HG02678 (cell line): ENCODE data around the gene MCEMP1.

ENCODE experiments used
- ATAC-seq: cut with Tn5 transposase; IDR thresholded peaks from one replicate; pipeline ENCODE4 v1.9.1; 2021; ENCODE audit warnings: mild to moderate bottlenecking, moderate library complexity; ENCODE audit not compliant: unreplicated experiment

The MCEMP1 gene

GRCh38 chr19:7692417-7693088 is 15.7 kb downstream of the MCEMP1 start:
- no peak for ATAC-seq

- no peak for ATAC-seq
These were observed 17.6 kb downstream of the MCEMP1 start for GRCh38 chr19:7694499-7694898.

- no peak for ATAC-seq
These were observed 20.9 kb downstream of the MCEMP1 start for GRCh38 chr19:7697721-7698287.

- no peak for ATAC-seq
These were observed 21.7 kb downstream of the MCEMP1 start for GRCh38 chr19:7698583-7698982.

DNA sequence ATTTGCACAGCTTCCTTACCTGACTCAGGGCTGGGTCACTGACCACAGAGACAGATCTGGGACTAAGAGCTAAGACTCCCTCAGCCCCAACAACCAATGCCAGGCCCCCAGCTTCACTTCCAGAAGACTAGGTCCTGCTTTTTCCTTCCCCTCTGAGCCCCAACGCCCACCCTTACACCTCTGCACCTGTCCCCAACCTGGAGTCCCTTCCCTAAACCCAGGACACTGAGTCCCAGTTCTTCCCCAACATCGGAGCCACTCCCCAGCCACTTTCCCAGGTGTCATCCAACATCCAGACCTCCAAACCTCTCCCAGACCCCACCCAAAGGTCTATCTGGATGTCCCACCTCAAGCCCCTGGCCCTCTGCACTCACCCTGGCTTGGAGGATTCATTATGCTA is 22.1 kb downstream of the MCEMP1 start:
- no peak for ATAC-seq

DNA sequence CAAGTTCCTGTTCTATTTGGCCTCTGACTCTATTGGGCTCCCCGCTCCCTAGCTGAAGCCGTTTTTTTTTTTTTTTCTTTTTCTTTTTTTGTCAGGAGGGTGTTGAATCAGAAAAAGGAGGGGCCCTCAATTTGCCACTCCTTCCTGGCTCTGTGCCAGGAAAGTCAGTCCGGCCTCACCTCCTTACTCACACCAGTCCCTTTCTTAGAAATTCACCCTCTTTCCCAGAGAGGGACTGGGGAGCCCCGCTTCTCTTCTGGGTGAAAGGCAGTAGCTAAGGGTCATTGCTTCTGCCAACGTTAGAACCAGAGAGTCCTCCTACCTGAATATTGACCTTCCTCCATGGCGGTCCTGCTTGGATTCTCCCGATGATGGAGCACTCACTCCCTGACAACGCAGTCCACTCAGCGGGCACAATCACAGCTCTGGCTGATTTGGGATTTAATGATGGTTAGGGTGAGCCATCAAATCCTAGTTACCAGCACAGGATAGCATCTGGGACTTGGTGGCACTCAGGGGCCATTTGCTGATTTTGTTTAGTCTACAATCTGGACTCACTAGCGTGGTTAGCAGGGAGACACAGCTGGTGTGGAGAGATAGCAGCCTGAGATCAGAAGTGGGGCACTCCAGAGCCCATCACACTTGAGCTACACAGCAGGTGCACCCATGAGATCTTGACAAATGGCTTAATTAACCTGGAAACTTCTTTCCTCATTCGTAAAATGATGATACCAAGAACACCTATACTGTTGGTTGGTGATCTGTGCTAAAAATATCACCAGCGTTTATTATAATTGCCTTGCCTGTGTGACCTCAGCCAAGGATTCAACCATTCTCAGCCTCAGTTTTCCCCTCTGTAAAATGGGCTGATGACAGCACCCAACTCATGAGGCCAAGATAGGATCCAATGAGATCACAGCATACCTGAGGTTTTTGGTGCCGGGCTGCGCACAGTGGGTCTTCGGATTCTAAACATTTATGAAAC is 22.8 kb downstream of the MCEMP1 start:
- no peak for ATAC-seq

DNA sequence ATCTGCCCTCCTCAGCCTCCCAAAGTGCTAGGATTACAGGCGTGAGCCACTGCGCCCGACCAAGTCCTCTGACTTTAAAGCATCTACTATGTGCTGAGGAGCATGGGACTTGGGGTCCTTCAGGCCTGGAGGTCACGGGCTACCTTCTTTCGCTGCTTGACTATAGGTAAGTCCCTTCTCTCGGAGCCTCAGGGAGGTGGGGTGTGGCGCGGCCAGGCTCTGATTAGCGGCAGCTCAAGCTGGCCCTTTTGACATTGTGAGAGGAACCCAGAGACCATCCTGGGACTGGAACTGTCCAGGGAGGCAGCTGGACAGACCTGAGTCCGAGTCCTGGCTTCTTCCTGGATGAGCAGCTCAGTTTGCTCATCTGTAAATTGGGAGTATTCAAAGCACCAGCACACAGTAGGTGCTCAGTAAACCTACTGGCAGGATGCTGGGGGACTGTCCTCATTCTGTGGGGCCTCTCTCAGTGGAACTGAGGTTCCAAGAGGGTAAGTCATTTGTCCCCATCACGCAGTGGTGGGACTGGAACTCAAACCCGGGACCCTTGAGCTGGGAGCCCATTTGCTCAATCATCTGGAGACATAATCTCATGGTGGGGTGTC is 24.3 kb downstream of the MCEMP1 start:
- no peak for ATAC-seq

- peak; percentile 55 for ATAC-seq
These were observed 25.0 kb downstream of the MCEMP1 start, which contains the start of gene FCER2 for GRCh38 chr19:7701654-7702457. FCER2 (minus strand) TSS chr19:7702131; CDS start chr19:7699760, 2,371 bp downstream.

GRCh38 chr19:7703332-7703731 is 26.4 kb downstream of the MCEMP1 start:
- ATAC-seq, result no peak

GRCh38 chr19:7704280-7705060 is 27.6 kb downstream of the MCEMP1 start:
- ATAC-seq, result no peak

DNA sequence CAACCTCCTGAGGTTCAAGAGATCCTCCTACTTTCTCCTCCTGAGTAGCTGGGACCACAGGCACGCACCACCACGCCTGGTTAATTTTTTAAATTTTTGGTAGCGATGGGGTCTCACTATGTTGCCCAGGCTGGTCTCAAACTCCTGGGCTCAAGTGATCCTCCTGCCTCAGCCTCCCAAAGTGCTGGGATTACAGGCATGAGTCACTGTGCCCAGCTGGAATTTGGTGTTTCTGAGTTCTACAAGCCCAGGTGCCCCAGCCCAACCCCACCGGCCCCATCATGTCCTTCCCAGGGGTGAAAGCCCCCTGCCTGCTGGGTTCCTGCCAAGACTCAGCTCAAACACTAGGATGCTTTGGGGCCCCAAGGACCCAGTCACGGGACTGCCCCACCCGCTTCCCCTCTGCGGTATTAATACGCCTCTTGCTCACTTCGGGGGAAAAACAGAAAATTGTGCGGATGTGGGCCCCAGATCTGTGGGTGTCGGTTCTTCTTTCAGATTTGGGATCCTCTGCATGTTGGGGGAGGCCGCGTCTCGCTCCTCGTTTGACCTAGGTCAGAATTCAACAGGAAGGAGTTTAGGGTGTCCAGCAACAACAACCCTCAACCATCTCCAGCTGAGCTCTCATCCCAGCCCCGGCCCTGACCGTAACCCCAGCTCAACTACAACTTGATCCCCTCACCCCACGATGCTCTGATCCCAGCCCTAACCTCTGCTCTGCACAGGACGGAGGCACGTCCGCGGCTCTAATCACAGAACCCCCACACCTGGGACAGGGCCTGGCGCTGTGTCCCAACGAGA is 28.7 kb downstream of the MCEMP1 start:
- no peak for ATAC-seq

DNA sequence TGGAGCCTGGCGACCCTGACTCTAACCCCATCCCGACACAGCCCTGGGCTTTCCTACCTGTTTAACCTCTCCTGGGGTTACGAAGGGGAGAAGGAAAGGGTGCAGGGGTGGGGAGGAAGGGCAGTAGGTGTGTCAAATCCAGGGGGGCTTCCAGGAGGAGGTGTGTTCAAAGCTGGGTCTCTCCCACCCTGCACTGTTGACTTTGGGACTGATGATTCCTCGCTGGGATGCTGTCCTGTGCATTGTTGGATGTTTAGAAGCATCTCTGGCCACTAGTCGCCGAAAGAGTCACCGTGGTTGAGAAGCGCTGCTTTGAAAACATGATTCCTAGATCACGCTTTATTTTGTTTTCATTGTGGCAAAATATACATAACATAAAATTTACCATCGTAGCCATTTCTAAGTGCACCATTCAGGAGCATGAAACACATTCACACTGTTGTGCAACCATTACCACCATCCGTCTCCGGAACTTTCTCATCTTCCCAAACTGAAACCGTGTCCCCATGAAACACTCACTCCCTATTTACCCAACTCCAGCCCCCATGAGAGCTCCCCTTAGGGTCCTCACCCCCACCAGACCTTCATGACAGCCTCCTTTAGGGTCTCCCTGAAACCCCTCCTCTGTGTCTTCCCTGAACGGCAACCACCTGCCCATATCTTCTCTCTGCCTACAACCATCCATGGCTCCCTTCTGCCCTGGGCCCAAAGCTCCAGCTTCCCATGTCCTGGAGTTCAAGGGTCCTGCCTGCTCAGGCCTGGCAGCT is 29.5 kb downstream of the MCEMP1 start:
- no peak for ATAC-seq

DNA sequence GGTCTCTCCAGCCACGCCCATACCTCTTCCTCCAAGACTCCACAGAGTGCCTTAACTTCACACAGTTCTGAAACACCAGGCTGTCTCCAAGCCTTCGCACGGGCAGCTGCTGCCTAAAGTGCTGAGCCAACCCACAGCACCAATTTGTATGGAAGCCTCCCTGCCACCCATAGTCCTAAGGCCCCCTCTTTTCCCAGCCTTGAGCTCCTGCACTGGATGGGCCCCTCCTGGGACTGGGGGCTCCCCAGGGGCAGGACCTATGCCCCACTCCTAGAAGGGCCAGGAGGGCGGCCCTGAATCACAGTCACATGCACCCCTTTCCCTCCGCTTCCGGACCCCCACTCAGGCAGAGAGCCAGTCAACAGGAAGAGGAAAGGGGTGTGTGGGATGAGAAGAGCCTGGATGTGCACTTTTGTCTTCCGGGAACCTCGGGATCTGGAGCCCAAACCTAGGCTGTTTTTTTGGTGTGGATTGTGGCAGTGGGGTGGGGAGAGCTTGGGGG is 30.1 kb downstream of the MCEMP1 start:
- ATAC-seq, result no peak

GRCh38 chr19:7709932-7710460 is 33.1 kb downstream of the MCEMP1 start:
- ATAC-seq, result no peak

- no peak for ATAC-seq
These were observed 33.7 kb downstream of the MCEMP1 start for GRCh38 chr19:7710616-7711015.

- no peak for ATAC-seq
These were observed 38.8 kb downstream of the MCEMP1 start for GRCh38 chr19:7715671-7716070.

- no peak for ATAC-seq
These were observed 39.9 kb downstream of the MCEMP1 start for GRCh38 chr19:7716762-7717161.

DNA sequence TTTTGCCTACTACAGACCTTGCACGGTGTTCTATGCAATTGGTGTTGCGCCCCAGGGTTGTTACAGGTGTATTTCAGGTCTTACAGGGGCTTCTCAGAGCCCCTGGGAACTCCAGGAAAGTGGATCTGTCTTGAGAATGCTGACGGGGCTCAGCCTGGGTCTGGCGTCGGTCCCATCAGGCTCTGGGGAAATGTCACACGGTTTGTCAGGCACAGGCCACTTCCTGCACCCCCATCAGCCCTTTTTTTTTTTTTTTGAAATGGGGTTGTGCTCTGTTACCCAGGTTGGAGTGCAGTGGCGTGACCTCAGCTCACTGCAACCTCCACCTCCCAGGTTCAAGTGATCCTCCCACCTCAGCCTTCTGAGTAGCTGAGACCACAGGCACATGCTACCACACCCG is 41.8 kb downstream of the MCEMP1 start:
- no peak for ATAC-seq
